NCI-H146 treated with DMSO at 0.1 percent for 48 hours (cell line): ENCODE results near the gene AKAP11.
"Not testable (repeated sequence)": the region's sequence is repeated elsewhere in the genome, so short reads cannot be mapped to it uniquely, and the experiment has no call there.

ENCODE experiments used
- DNase-seq: peaks from one replicate; lab custom pipeline; 2025; ENCODE audit not compliant: unreplicated experiment; lab: John Stamatoyannopoulos, UW

AKAP11 gene

GRCh38 chr13:42272115-42272803 is at the start of gene AKAP11:
Gene AKAP11, plus strand, starts transcription at chr13:42272152. Its CDS starts 14,197 bp downstream, at chr13:42286349.
- DNase-seq: no peak

GRCh38 chr13:42223681-42224080 is 48.3 kb upstream of the AKAP11 start:
- DNase-seq: no peak

GRCh38 chr13:42225051-42225450 is 46.9 kb upstream of the AKAP11 start:
- no peak for DNase-seq

GRCh38 chr13:42226759-42227158 is 45.2 kb upstream of the AKAP11 start:
- DNase-seq: not testable (repeated sequence)

GRCh38 chr13:42228527-42228926 is 43.4 kb upstream of the AKAP11 start:
- no peak for DNase-seq

- DNase-seq: no peak
These were observed 42.7 kb upstream of the AKAP11 start for GRCh38 chr13:42229287-42229686.

GRCh38 chr13:42232671-42233070 is 39.3 kb upstream of the AKAP11 start:
- no peak for DNase-seq

- DNase-seq: no peak
These were observed 38.2 kb upstream of the AKAP11 start for GRCh38 chr13:42233726-42234125.

- no peak for DNase-seq
These were observed 32.8 kb upstream of the AKAP11 start for GRCh38 chr13:42239161-42239560.

GRCh38 chr13:42239644-42240043 is 32.3 kb upstream of the AKAP11 start:
- no peak for DNase-seq

GRCh38 chr13:42246541-42246940 is 25.4 kb upstream of the AKAP11 start:
- no peak for DNase-seq

- DNase-seq: no peak
These were observed 24.1 kb upstream of the AKAP11 start for GRCh38 chr13:42247883-42248282.

- no peak for DNase-seq
These were observed 16.1 kb upstream of the AKAP11 start for GRCh38 chr13:42255886-42256285.

GRCh38 chr13:42258747-42259146 is 13.2 kb upstream of the AKAP11 start:
- DNase-seq: no peak

- no peak for DNase-seq
These were observed 12.4 kb upstream of the AKAP11 start for GRCh38 chr13:42259515-42259914.

- DNase-seq: no peak
These were observed 10.9 kb upstream of the AKAP11 start for GRCh38 chr13:42260903-42261654.

- no peak for DNase-seq
These were observed 5.5 kb upstream of the AKAP11 start for GRCh38 chr13:42266473-42266872.

- no peak for DNase-seq
These were observed 1.6 kb upstream of the AKAP11 start for GRCh38 chr13:42270160-42270856.

- no peak for DNase-seq
These were observed 1.1 kb upstream of the AKAP11 start for GRCh38 chr13:42270857-42271215.

- DNase-seq: peak; percentile 96
These were observed 426 bp upstream of the AKAP11 start for GRCh38 chr13:42271337-42272114.

- DNase-seq: no peak
These were observed 838 bp downstream of the AKAP11 start for GRCh38 chr13:42272804-42273175.
